HG03095 (cell line): ENCODE data around the gene S1PR2.
"Not testable (repeated sequence)": the region's sequence is repeated elsewhere in the genome, so short reads cannot be mapped to it uniquely, and the experiment has no call there.

Experiments
- ATAC-seq: cut with Tn5 transposase; IDR thresholded peaks from one replicate; pipeline ENCODE4 v1.9.1; 2021; ENCODE audit warnings: moderate library complexity; ENCODE audit not compliant: unreplicated experiment

S1PR2 gene

DNA sequence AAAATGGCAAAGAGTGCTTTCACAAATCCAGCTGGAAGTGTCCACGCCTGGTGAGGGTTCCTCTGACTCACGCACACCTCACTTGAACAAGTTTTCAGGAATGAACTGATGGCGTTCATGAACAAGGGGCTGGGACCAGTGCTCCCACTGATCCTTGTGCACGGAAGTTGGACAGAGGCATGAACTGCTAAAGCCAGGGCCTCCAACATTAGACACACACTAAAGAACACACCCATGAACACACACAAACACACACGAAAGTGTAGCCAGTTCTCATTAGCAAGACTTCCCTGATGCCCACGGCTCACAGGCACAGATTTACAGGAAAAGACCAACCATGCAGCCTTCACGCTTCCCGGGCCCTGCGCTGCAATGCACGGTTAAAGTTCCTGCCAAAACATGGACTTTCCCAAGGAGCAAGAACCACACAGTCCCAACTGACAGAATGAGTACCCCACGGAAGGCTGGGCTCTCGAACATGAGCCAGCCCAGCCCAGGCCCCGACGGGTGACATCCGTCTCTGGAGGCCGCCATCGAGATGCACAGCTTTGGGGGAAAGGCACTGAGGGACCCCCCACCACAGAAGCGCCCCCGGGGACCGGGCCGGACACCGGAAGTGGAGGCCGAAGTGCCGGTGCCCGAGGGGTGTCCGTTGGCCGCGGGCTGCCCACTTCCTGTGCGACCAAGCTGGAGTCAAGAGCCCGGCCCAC lies 37.2 kb downstream of the S1PR2 start:
- ATAC-seq, result no peak

DNA sequence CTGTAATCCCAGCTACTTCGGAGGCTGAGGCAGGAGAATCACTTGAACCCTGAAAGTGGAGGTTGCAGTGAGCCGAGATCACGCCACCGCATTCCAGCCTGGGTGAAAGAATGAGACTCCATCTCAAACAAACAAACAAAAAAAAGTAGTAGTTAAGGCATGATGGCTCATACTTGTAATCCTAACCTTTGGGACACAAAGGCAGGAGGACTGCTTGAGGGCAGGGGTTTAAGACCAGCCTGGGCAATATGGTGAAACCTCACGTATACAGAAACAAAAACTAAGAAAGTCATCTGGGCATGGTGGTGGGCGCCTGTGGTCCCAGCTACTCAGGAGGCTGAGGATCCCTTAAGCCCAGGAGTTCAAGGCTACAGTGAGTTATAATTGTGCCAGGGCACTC lies 38.2 kb downstream of the S1PR2 start:
- no peak for ATAC-seq

GRCh38 chr19:10191347-10191746 lies 39.8 kb downstream of the S1PR2 start:
- ATAC-seq, result no peak

DNA sequence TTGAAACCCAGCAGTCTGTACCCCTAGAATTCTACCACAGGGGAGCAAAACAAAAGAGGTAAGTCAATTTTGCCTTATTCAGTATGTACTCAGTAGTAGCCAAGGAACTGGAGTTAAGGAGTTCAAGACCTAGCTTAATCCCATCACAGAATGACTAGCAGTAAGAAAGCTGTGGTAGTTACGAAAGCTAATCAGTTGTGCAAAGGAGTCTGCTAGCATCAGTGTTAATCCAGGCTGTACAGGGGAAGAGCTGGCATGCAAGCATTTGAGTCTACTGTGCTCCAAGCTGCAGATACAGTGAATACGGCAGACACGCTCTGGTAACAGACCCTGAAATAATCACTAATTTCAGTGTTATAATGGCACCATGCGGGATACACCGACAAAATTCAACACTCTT lies 41.1 kb downstream of the S1PR2 start:
- ATAC-seq, result no peak

GRCh38 chr19:10189616-10190015 lies 41.5 kb downstream of the S1PR2 start:
- no peak for ATAC-seq

- no peak for ATAC-seq
Observed at GRCh38 chr19:10187315-10187714, 43.8 kb downstream of the S1PR2 start.

DNA sequence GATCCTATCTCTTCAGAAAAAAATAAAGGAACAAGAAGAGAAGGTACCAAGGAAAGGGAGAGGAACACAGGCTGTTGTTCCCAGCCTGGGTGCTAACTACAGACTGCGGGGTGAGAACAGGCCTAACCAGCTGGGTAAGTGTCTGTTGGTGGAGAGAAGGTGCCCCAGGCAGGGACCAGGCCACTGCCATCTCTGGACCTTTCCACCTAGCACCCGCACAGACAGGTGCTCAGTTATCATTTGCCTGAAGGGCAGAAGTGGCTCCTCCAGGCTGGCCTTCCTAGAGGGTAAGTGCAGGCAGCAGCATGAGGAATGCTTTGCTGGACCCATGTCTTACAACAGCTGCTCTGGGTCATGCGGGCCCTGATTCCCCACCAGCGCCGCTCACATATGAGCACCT lies 46.5 kb downstream of the S1PR2 start:
- ATAC-seq, result no peak

DNA sequence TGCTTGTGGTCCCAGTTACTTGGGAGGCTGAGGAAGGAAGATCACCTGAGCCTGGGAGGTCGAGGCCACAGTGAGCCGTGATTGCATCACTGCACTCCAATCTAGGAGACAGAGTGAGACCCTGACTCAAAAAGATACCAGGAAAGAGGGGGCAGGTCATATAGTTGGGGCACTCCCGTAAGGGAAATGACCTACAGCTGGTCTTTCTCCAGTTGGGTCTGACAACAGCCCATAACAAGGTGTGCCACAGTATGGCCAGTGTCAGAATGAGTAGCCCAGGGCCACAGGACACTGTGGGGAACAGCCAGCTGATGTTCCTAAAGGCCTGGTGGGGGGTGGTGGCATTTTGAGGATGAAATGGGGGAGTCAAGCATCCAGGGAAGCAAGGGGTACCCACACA lies 47.2 kb downstream of the S1PR2 start:
- ATAC-seq, result no peak

- ATAC-seq, result no peak
Observed at GRCh38 chr19:10182847-10183246, 48.3 kb downstream of the S1PR2 start.

DNA sequence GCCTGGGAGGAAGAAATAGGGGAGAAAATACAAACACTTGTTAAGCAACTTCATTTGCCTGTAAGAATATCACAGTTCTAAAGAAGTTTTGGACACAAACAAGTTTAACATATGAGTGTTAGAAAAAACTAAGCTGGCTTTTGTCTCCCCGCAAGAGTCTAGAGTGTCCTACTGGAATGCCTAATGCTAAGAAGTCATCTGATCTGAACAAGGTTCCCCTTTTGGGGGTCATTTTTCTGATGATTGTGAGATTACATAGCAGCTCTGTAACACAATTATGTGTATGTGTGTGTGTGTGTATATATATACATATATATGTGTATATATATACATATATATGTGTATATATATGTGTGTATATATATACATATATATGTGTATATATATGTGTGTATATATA lies 49.1 kb downstream of the S1PR2 start:
- no peak for ATAC-seq

DNA sequence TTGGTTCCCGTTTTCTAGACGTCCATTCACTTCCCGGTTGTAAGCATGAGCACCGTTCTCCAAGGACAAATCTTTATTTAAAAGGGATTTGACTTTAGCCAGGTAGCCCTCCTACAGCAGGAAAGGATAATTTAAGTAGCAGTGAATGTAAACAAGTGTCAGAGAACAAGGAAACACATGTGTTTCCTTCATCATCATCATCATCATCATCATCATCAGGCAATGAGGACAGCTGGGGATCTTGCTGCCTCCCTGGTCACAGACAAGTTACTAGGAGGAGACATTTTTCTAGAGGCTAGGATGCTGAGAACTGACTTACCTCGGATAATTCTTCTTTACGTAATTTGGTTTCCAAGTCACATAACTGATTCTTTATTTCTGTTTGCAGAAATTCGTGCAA lies 50.7 kb downstream of the S1PR2 start:
- no peak for ATAC-seq

GRCh38 chr19:10180024-10180423 lies 51.1 kb downstream of the S1PR2 start:
- ATAC-seq, result not testable (repeated sequence)

DNA sequence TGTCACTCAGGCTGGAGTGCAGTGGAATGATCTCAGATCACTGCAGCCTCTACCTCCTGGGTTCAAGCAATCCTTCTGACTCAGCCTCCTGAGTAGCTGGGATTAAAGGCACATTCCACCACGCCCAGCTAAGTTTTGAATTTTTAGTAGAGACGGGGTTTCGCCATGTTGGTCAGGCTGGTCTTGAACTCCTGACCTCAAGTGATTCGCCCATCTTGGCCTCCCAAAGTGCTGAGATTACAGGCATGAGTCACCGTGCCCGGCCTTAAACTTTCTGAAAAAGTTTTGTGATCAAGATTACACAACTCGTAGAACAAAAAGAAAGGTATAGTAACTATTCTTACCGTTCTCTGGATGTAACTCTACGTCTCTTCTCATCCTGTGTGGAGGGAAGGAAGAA lies 57.6 kb downstream of the S1PR2 start:
- no peak for ATAC-seq
